GM21619 (cell line): ENCODE data around the gene CHST6.
"Not testable (repeated sequence)": the region's sequence is repeated elsewhere in the genome, so short reads cannot be mapped to it uniquely, and the experiment has no call there.

Experiments
- ATAC-seq: cut with Tn5 transposase; IDR thresholded peaks from one replicate; pipeline ENCODE4 v1.9.1; 2021; ENCODE audit not compliant: unreplicated experiment

The CHST6 gene

GRCh38 chr16:75503801-75504200 lies 8.6 kb upstream of the CHST6 start:
- no peak for ATAC-seq

- ATAC-seq: no peak
These were observed 7.8 kb upstream of the CHST6 start for GRCh38 chr16:75502916-75503605.

GRCh38 chr16:75501820-75502219 lies 6.6 kb upstream of the CHST6 start:
- ATAC-seq: not testable (repeated sequence)

- ATAC-seq: no peak
These were observed 6.1 kb upstream of the CHST6 start for GRCh38 chr16:75501359-75501758.

DNA sequence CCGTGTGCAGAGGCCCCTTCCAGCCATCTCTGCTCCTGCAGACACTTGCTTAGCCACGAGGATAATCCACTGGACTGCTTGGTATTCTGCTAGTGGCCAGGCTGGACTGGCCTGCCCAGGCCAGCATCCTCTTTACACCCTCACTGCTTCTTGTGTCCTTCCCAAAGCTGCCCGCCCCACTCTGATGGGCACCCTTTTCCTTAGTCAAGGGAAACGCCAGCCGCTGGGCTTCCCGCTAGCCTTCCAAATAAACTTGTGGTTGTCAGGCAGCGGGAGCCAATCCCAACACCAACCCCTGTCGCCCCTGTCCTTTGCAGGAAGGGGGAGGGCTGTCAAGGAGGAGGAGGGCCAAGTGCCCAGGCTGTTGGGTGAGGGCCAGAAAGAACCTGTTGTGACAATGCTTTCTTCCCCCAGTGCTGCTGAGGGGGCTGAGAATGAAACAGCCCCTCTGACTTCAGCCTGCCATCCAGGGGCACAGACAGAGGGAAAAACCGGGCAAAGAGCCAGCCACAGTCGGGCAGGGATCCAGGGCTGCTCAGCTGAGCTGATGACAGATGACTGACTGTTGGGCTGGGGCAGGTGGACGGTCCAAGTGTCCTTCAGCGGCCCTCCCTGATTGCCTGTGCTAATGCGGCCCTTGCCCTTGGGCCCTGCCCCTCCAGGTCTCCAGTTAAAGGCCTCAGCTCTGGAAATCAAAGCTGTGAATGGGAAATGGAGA lies 3.5 kb upstream of the CHST6 start:
- ATAC-seq: not testable (repeated sequence)

DNA sequence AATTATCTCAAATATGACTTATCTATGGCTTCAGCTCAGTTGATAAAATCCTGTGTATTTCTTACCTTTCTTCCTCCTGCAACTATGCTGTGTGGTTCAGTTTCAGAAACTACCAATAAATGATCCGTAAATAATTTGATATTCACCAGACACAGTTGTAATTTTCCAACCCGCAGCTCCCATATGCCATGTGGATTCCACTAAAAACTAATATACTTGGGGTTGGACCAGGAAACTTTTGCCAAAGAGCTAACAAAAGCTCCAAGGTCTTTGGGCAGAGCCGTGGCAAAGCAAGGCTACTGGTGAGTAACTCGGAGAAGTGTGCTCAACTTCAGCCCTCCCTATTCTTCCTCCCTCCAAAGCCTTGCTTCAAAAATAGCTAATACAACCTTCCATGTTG lies 2.3 kb upstream of the CHST6 start:
- no peak for ATAC-seq

DNA sequence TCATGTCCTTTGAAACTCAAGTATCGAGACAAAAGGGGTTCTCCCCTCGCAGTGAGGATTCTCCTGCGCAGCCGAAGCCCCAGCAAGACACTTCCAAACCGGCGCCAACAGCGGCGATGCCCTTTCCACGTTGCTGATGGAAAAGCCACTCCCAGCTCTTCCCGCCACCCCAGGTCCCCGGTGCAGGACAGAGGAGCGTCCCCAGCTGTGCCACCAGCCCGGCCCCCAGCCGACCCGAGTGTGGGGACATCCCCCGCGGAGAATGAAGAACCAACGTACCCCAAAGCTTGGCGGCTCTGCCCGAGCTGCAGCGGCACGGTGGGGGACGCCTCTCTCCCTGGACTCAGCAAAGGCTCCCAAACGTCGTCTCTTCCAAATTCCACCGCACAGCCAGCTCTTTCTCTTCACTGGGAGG lies 573 bp downstream of the CHST6 start:
- no peak for ATAC-seq

GRCh38 chr16:75494184-75494583 lies 1.1 kb downstream of the CHST6 start:
- no peak for ATAC-seq

DNA sequence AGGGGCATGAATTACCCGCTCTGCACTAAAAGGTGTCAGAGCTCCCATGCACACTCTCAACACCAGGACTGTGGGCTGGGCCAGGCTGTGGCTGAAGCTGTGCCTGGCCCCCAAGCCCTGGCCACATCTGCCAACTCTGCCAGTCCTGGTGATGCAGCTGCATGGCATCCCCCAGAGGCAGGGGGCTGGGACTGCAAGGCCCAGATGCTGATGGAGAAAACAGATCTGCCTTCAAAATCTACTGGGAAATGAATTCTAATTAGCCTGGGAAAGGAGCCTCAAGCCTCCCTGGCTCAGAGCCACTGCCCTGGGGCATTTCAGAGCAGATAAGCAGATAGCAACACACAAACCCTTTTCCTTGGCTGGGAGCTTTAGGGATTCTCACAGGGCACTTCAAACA lies 3.4 kb downstream of the CHST6 start:
- no peak for ATAC-seq

- no peak for ATAC-seq
These were observed 6.9 kb downstream of the CHST6 start for GRCh38 chr16:75488322-75488721.

GRCh38 chr16:75486676-75487313 lies 8.4 kb downstream of the CHST6 start:
- ATAC-seq: peak; percentile 50

- ATAC-seq: no peak
These were observed 9.1 kb downstream of the CHST6 start for GRCh38 chr16:75486014-75486675.

DNA sequence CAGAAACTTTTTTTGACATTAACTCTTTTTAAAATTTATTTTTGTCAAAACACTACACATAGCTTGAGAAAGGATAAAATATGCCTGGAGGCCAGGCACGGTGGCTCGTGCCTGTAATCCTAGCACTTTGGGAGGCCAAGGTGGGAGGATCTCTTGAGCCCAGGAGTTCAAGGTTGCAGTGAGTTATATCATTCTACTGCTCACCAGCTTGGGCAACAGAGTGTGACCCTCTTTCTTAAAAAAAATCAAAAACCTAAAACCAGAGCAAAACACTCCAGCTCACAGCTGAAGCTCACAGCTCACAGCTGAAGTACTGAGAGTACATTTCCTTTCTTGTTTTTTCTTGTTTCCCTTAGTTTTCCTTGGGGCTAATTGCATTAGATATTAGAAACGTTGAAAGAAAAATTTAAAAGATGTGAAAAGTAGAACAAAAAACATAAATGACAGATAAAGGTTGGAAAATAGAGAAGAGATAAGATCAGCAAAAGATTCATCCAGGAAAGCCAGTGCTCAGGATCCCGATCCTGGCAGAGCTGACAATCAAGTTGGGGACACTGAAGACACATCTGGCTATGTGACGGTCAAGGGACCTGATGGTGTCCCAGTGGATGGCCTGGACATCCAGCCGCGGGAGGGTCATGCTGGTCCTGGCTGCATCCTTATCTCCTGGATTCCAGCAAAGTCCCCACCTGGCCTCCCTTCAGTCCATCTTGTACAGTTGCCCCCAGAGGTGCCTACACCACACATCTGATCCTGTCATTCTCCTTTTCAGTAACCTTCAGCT lies 9.8 kb downstream of the CHST6 start:
- ATAC-seq: peak; percentile 52

DNA sequence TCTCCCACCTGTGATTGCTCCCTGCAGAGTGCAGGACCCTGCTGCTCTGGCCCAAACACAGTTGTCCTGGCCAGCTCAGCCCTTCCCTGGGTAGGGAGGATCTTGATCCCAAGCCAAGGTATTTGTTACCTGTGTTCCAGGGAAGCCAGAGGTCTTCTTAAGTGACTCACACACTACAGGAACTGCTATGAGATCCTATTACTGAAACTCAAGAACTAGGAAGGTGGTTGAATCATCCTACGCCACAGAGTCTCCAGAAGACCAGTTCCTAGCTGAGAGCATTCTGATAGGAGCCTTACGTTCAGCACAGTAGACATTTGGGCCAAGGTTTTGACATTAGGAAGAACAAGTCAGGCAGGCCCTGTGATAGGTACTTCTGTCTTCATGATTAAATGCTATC lies 12.0 kb downstream of the CHST6 start:
- no peak for ATAC-seq

DNA sequence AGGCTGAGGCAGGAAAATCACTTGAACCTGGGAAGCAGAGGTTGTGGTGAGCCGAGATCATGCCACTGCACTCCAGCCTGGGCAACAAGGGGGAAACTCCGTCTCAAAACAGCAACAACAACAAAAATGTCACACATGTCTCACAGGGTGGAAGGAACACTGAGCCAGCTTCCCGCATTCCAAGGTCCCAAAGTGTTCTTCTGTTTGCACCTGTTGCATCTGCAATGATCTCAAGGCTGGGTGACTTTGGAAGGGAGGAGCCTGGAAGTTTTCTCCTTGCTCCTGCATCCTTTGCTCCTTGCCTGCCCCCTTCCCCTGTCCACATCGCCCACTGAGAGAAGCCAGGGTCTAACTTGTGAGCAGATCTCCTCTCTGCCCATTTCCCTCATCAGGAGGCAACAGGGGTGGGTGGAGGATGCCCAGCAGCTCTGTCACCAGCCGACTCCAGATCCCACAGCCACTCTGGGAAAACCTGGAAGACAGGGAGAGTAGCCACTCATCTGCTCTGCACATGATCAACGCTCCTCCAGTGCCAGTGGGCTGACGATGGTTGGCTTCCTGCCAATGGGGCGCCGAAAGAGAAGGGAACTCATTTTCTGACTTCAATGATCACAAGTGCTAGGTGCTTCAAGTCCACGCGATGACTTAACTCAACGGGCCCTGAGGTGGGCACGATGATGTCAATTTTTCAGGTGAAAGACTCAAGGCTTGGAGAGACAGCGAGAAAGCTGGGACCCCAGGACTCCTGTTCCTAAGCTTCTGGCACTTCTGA lies 12.6 kb downstream of the CHST6 start:
- no peak for ATAC-seq

- ATAC-seq: no peak
These were observed 13.8 kb downstream of the CHST6 start for GRCh38 chr16:75481475-75481874.

- ATAC-seq: no peak
These were observed 15.7 kb downstream of the CHST6 start for GRCh38 chr16:75479421-75479990.

DNA sequence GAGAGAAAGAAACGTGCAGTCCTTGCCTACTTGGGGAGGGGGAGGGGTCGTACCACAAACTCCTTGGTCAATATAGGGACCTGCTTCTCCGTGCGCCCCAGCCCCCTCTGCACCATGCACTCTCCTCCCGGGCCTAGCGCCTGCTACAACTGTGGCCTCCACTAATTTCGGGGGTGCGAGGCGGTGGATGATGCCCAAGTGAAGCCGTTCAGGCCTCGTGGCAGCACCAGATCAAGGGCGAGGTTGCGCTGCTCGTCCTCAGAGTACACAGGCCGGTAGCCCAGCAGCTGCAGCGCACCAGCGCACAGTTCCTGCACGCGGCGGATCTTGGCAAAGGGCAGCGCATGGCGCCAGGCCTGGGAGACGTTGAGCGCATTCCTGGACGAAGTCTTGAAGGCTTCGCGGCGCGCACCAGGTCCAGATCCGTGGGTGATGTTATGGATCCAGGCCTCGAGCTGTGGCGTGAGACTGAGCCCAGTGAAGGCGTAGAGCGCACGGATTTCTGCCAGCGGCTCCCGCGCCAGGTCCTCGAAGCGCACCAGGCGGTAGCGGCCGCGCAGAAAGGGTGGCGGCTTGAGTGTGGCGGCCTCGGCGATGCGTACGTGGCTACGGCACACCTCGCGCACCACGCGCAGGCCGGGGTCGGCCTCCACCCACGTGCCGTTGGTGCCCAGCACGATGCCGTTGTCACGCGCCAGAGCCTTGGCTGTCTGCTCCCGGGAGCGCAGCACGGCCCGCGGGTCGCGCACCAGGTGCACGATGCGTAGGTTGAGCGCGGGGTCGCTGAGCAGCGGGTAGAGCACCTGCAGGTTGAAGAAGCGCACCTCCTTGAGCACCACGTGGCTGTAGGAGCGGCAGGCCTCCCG lies 16.5 kb downstream of the CHST6 start:
- no peak for ATAC-seq
